ENCODE data around the gene IRAK1. TPM values are rescaled to one million over a fixed set of nuclear protein-coding genes. Genes with fewer than 3 reads are reported as not detected.

The IRAK1 gene
- total RNA-seq = 69.3 and 71.9 TPM in 2 replicates

GRCh38 chrX:154019633-154020528 lies at the start of gene IRAK1:
Gene IRAK1 (minus strand): TSS chrX:154019902. CDS start chrX:154019812, 90 bp downstream.

GRCh38 chrX:153972368-153973126 lies 47.2 kb downstream of the IRAK1 start, which contains the start of gene TMEM187:
Gene TMEM187 (plus strand): TSS chrX:153972754. CDS start chrX:153982063, 9,309 bp downstream.

GRCh38 chrX:153971450-153972367 lies 48.0 kb downstream of the IRAK1 start, which contains the start of gene HCFC1:
Gene HCFC1 (minus strand): TSS chrX:153971818. CDS start chrX:153970840, 978 bp downstream.

Other genes starting within 250 kb of the IRAK1 start
- 0.09 TPM in 2 replicates for gene SRPK3, start 238.9 kb downstream of the IRAK1 start, total RNA-seq
- gene IDH3G, start 225.5 kb downstream of the IRAK1 start, total RNA-seq = 53.3 and 54.2 TPM in 2 replicates
- gene SSR4, start 225.2 kb downstream of the IRAK1 start, total RNA-seq = 144 and 169 TPM in 2 replicates
- gene PDZD4, start 189.4 kb downstream of the IRAK1 start, total RNA-seq = 0.09 TPM in 2 replicates
- gene L1CAM, start 133.7 kb downstream of the IRAK1 start, total RNA-seq = 0.09 and 0.28 TPM in 2 replicates
- not detected in 2 replicates for gene AVPR2, start 115.2 kb downstream of the IRAK1 start, total RNA-seq
- gene ARHGAP4, start 93.6 kb downstream of the IRAK1 start, total RNA-seq = 26.4 and 50.0 TPM in 2 replicates
- 63.2 and 81.5 TPM in 2 replicates for gene NAA10, start 84.9 kb downstream of the IRAK1 start, total RNA-seq
- gene RENBP, start 75.3 kb downstream of the IRAK1 start, total RNA-seq = 1.6 and 2.1 TPM in 2 replicates
- 14.8 and 16.4 TPM in 2 replicates for gene HCFC1, start 48.1 kb downstream of the IRAK1 start, total RNA-seq
- gene TMEM187, start 47.1 kb downstream of the IRAK1 start, total RNA-seq = 4.9 and 8.1 TPM in 2 replicates
- gene MECP2, start 77.8 kb upstream of the IRAK1 start, total RNA-seq = 16.8 and 20.3 TPM in 2 replicates
- gene OPN1LW, start 124.3 kb upstream of the IRAK1 start, total RNA-seq = not detected in 2 replicates
- not detected in 2 replicates for gene OPN1MW, start 162.7 kb upstream of the IRAK1 start, total RNA-seq
- gene OPN1MW2, start 199.9 kb upstream of the IRAK1 start, total RNA-seq = not detected in 2 replicates
- gene OPN1MW3, start 237.7 kb upstream of the IRAK1 start, total RNA-seq = not detected in 2 replicates